Measurements from ENCODE around the gene KCNJ10. TPM values are rescaled to one million over a fixed set of nuclear protein-coding genes. Genes with fewer than 3 reads are reported as not detected.

The KCNJ10 gene
- total RNA-seq, 1 donor from 2014 or later = 0.12 TPM

- Mint-ChIP-seq H3K27me3 (peaks cover 47% of the 10 kb centered on the region), H3K4me1 (ENCODE audit: low read depth) (no peaks in the 10 kb centered on the region), H3K4me3 (ENCODE audit: low read depth) (no peak overlapping the region), H3K27ac (peak overlapping the region; percentile 54), H3K9me3 (ENCODE audit: low read depth) (no peaks in the 10 kb centered on the region), H3K36me3 (ENCODE audit: insufficient read depth) (peaks cover 10% of the 10 kb centered on the region)
- DNase-seq (ENCODE audit: low spot score, unreplicated experiment) = peak; percentile 55
- TF ChIP-seq CTCF (IDR thresholded peaks at IDR 0.05; ENCODE audit: unreplicated experiment) = peak; percentile 84
Measured at GRCh38 chr1:160085686-160086455, 15.9 kb upstream of the KCNJ10 start.

GRCh38 chr1:160084771-160085321, 14.9 kb upstream of the KCNJ10 start:
- Mint-ChIP-seq H3K36me3 (ENCODE audit: insufficient read depth) (peaks cover 10% of the 10 kb centered on the region), H3K27ac (no peak overlapping the region), H3K4me1 (ENCODE audit: low read depth) (no peaks in the 10 kb centered on the region), H3K27me3 (peaks cover 57% of the 10 kb centered on the region), H3K9me3 (ENCODE audit: low read depth) (no peaks in the 10 kb centered on the region), H3K4me3 (ENCODE audit: low read depth) (no peak overlapping the region)
- TF ChIP-seq CTCF (IDR thresholded peaks at IDR 0.05; ENCODE audit: unreplicated experiment) = no peak
- no peak for DNase-seq (ENCODE audit: low spot score, unreplicated experiment)

GRCh38 chr1:160083968-160084770, 14.2 kb upstream of the KCNJ10 start:
- no peak overlapping the region for H3K27ac Mint-ChIP-seq
- peaks cover 64% of the 10 kb centered on the region for H3K27me3 Mint-ChIP-seq
- TF ChIP-seq CTCF (IDR thresholded peaks at IDR 0.05; ENCODE audit: unreplicated experiment) = peak; percentile 87
- H3K36me3 Mint-ChIP-seq (ENCODE audit: insufficient read depth) = peaks cover 9% of the 10 kb centered on the region
- DNase-seq (ENCODE audit: low spot score, unreplicated experiment) = peak; percentile 82
- H3K4me3 Mint-ChIP-seq (ENCODE audit: low read depth) = peak overlapping the region; percentile 4
- H3K9me3 Mint-ChIP-seq (ENCODE audit: low read depth) = no peaks in the 10 kb centered on the region
- H3K4me1 Mint-ChIP-seq (ENCODE audit: low read depth) = no peaks in the 10 kb centered on the region

- TF ChIP-seq CTCF (IDR thresholded peaks at IDR 0.05; ENCODE audit: unreplicated experiment) = no peak
- no peak for DNase-seq (ENCODE audit: low spot score, unreplicated experiment)
- Mint-ChIP-seq H3K27me3 (peaks cover 73% of the 10 kb centered on the region), H3K36me3 (ENCODE audit: insufficient read depth) (peaks cover 4% of the 10 kb centered on the region), H3K27ac (no peak overlapping the region), H3K4me3 (ENCODE audit: low read depth) (no peak overlapping the region), H3K9me3 (ENCODE audit: low read depth) (no peaks in the 10 kb centered on the region), H3K4me1 (ENCODE audit: low read depth) (no peaks in the 10 kb centered on the region)
Measured at GRCh38 chr1:160082926-160083325, 13.0 kb upstream of the KCNJ10 start.

GRCh38 chr1:160082487-160082886, 12.5 kb upstream of the KCNJ10 start:
- Mint-ChIP-seq H3K9me3 (ENCODE audit: low read depth) (no peaks in the 10 kb centered on the region), H3K27ac (no peak overlapping the region), H3K27me3 (peaks cover 74% of the 10 kb centered on the region), H3K4me3 (ENCODE audit: low read depth) (no peak overlapping the region), H3K36me3 (ENCODE audit: insufficient read depth) (peaks cover 4% of the 10 kb centered on the region), H3K4me1 (ENCODE audit: low read depth) (no peaks in the 10 kb centered on the region)
- no peak for TF ChIP-seq CTCF (IDR thresholded peaks at IDR 0.05; ENCODE audit: unreplicated experiment)
- DNase-seq (ENCODE audit: low spot score, unreplicated experiment) = no peak
